Epithelial cell of prostate (primary cell): ENCODE data around the gene PTPRK.

Experiments
- DNase-seq: peaks from one replicate; pipeline ENCODE4 v3.0.0-alpha.2; 2011; ENCODE audit warnings: low read depth, low spot score
- H3K27ac ChIP-seq: fragments of 450-650 bp; 2 replicates; pipeline ENCODE4 v1.5.1; 2017; ENCODE audit warnings: mild to moderate bottlenecking

Gene PTPRK

GRCh38 chr6:128266946-128267345 is 253.5 kb downstream of the PTPRK start:
- no peak overlapping the region for H3K27ac ChIP-seq
- no peak for DNase-seq

GRCh38 chr6:128265706-128266105 is 254.7 kb downstream of the PTPRK start:
- H3K27ac ChIP-seq: no peak overlapping the region
- no peak for DNase-seq

- no peak overlapping the region for H3K27ac ChIP-seq
- DNase-seq: no peak
Observed at GRCh38 chr6:128259730-128260685, 260.4 kb downstream of the PTPRK start.

DNA sequence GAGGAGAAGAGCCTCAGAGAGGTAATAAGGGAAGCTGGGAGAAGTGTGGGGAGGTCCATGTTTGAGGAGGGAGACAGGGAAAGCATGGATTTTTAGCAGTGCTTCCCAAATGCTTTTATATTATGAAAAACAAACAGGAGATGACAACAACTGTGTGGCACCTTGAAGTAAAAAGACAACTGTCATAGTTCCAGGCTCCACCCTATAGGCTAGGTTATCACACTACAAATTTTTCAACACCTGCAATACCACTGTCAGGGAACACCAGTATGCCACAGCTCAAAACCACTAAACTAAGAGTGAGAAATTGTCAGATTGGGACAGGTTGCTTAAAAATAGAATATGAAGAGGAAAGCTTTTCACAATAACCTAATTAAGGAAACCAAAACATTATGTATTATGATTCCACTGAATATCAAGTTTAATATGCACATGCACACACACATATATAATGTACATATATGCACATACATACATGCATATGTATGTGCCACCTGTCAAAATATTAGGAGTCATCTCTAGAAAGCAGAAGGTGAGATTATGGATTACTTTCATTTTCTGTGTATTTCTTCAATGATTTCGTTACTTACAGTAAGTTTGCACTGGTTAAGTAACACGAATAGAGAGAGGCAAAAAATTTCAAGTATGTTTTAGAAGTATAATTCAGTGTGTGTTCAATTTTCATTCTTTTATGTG is 261.2 kb downstream of the PTPRK start:
- DNase-seq: no peak
- no peak overlapping the region for H3K27ac ChIP-seq

DNA sequence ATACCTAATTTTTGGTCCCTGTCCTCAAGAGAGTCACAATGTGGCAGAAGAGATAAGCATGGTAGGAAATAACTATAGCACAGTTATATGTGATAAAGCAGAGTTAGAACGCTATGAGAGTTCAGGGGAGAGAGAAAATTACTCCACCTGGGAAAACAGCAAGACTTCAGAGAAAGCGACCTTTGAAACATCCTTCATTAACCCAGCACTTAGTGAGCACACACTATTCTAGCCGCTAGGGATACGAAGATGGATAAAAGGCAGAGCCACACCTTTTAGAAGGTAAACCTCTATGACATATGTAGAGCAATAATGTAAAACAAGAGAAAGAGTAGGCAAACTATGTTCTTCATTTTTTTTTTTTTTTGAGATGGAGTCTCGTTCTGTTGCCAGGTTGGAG is 264.3 kb downstream of the PTPRK start:
- no peak overlapping the region for H3K27ac ChIP-seq
- no peak for DNase-seq

- DNase-seq: no peak
- no peak overlapping the region for H3K27ac ChIP-seq
Observed at GRCh38 chr6:128252341-128253176, 267.8 kb downstream of the PTPRK start.

- no peak overlapping the region for H3K27ac ChIP-seq
- no peak for DNase-seq
Observed at GRCh38 chr6:128251445-128252340, 268.7 kb downstream of the PTPRK start.

DNA sequence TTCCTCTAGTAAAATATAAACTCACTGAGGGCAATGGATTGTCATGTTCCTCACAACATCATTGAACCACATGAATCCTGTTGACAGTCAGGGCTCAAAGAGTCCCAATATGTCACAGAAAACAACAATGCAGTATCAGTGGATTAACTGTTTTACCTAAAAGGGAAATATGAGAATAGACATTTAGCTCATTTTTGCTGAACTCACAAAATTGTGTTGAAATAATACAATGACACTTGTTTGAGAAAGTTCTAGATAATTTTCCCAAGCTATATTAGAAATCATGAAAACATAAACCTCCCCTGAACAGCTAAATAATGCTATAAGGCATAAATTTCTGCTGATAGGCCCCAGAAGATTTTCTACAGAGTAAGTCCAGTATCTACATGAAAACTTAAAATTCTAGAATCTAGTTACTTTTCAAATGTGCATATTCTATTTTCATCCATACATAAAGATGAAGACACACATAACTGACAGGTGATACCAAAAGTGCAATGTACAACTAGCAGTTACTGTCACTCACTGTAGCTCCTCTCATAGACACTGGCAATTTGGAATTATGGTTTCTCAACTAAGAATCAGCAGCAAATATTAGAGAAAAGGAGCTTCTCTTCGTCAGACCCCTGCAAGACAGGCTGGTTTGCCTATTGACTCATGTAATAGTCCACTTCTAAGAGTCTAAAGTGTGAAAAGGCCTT is 269.9 kb downstream of the PTPRK start:
- no peak overlapping the region for H3K27ac ChIP-seq
- no peak for DNase-seq

- no peak for DNase-seq
- H3K27ac ChIP-seq: no peak overlapping the region
Observed at GRCh38 chr6:128249429-128249828, 271.0 kb downstream of the PTPRK start.

DNA sequence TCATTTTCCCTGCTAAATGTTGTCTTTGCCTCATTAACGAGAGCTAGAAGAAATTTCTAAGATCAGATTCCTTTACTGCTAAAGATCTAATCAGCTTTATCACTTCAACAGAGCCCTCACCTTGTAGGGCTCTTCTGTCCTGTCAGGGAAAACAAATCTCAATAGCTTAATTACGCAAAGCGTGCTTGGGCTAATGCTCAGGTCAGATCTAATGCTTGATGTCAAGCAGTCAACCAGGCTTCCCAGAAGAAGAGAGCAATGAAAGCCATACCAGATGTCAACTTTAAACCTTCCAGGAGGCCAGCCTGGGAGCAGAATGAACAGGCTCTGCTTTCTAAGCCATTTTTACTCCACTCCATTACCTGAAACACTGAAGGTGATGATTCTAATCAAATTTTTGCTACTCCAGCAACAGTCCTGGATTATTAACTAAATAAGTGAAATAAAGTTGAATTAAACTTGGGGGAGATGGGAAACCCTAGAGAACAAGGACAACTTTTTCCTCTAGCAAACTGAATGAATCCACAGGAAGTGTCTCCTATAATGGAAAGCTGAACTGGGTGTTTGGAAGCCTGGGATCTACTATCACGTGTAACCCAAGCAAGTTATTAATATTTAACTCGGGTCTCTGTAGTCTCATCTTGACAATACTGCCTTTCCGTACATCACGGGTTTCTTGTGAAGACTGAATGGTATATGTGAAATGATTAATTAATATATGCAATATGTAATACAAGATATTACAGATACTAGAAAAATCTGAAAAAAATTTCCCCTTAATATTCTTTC is 273.7 kb downstream of the PTPRK start:
- H3K27ac ChIP-seq: no peak overlapping the region
- no peak for DNase-seq

- no peak for DNase-seq
- no peak overlapping the region for H3K27ac ChIP-seq
Observed at GRCh38 chr6:128244751-128245405, 275.5 kb downstream of the PTPRK start.

- no peak for DNase-seq
- no peak overlapping the region for H3K27ac ChIP-seq
Observed at GRCh38 chr6:128242765-128243403, 277.5 kb downstream of the PTPRK start.

- DNase-seq: no peak
- no peak overlapping the region for H3K27ac ChIP-seq
Observed at GRCh38 chr6:128241216-128241615, 279.2 kb downstream of the PTPRK start.

- DNase-seq: no peak
- no peak overlapping the region for H3K27ac ChIP-seq
Observed at GRCh38 chr6:128240024-128240428, 280.4 kb downstream of the PTPRK start.

DNA sequence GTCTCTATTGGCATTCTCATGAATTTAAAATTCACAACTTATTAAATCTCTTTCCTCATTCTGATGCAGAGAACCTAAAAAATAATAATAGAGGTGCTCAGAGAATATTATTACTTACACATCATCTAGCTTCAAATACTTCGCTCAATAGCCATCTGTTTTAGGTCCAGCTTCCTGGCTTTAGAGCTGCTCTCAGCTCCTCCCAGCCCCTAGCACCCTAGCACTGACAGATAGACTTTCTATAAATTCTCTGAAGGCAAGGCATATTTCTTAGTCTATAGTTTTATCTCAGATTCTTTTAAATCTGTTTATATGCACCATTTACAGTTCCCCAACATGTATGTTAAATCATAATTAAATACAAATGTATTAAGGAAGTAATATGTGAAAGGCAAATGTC is 281.3 kb downstream of the PTPRK start:
- no peak for DNase-seq
- no peak overlapping the region for H3K27ac ChIP-seq

DNA sequence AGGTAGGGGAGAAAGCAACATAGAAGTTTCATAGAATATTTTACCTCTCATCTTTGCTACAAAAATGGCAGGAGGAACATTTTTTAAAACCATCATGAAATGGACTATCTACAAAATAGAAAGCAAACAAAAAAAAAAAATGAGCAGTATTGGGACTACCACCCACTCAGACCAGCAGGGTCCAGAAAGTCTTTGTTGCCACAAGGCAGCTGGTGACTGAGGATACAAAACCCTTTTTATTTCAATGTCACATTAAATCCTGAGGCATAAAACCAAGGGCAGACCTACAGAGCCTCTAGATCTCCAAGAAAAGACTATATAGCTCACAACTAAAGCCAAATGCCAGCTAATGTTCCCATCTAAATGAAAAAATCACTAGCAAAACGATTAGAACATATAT is 282.2 kb downstream of the PTPRK start:
- H3K27ac ChIP-seq: no peak overlapping the region
- no peak for DNase-seq

- peak overlapping the region; percentile 17 for H3K27ac ChIP-seq
- no peak for DNase-seq
Observed at GRCh38 chr6:128235556-128235955, 284.8 kb downstream of the PTPRK start.
